HepG2 (cell line): ENCODE data around the gene KCTD14. TPM values are rescaled to one million over a fixed set of nuclear protein-coding genes. Genes with fewer than 3 reads are reported as not detected.

Experiments used
- ATAC-seq: fragments of 200-7000 bp; cut with Tn5 transposase; 3 replicates; pipeline ENCODE4 v1.9.1; 2020; ENCODE audit warnings: mild to moderate bottlenecking, moderate library complexity
- BruUV-seq: library from RNA; stranded (reverse); fragments of 400-500 nt; replicated peaks from 2 replicates; lab custom pipeline; 2021; lab: Mats Ljungman, UMichigan
- CTCF ChIA-PET: fragments of 300-600 bp; formaldehyde crosslinking; extraction: SDS; loops from one replicate; lab custom pipeline; 2021; ENCODE audit warnings: low total read pairs, inconsistent platforms, low intra/inter-chr PET ratio; lab: Yijun Ruan, JAX
- POLR2A ChIA-PET: fragments of 350-600 bp; sonication (Branson Sonifier 250); formaldehyde crosslinking; loops from one replicate; lab custom pipeline; 2020; ENCODE audit warnings: antibody characterized with exemption, inconsistent platforms; lab: Yijun Ruan, JAX
- DNase-seq: peaks from one replicate; pipeline ENCODE4 v3.0.0-alpha.2; 2015; ENCODE audit warnings: low spot score
- FAIRE-seq: peaks from 3 replicates; lab custom pipeline; 2011; peaks lifted over from hg19 to GRCh38; lab: Jason Lieb, UNC
- H2AFZ ChIP-seq: one replicate; pipeline ENCODE4 v1.6.1; 2011; ENCODE audit warnings: low read length, inconsistent platforms
- H3K27ac ChIP-seq: fragments of 300-600 bp; 3 replicates; pipeline ENCODE4 v1.8.0; 2011; ENCODE audit warnings: mixed run types, mild to moderate bottlenecking, mixed read lengths, low read length, inconsistent platforms; ENCODE audit not compliant: insufficient read depth; ENCODE audit errors: extremely low read length
- H3K27me3 ChIP-seq, 2 experiments: fragments of 200-600 bp in 1 of 2; 2 replicates in 1 of 2; 3 replicates in 1 of 2; pipeline versions ENCODE4 v1.6.0 to v1.8.0; 2011; ENCODE audit warnings: low read length in 2 of 2, mild to moderate bottlenecking in 2 of 2, moderate library complexity in 2 of 2, inconsistent platforms in 1 of 2; ENCODE audit not compliant: insufficient read depth in 2 of 2, control insufficient read depth in 1 of 2
- H3K36me3 ChIP-seq, 2 experiments: fragments of 200-600 bp in 1 of 2; replicated peaks in 1 of 2; 2 replicates in 1 of 2; 3 replicates in 1 of 2; pipeline versions ENCODE4 v1.5.1 to v1.8.0; 2011; ENCODE audit warnings: low read length in 2 of 2, inconsistent platforms in 1 of 2; ENCODE audit not compliant: insufficient read depth in 2 of 2, control insufficient read depth in 1 of 2
- H3K4me1 ChIP-seq: 2 replicates; pipeline ENCODE4 v1.5.1; 2012; ENCODE audit warnings: low read length, inconsistent platforms; ENCODE audit not compliant: insufficient read depth
- H3K4me2 ChIP-seq: 2 replicates; pipeline ENCODE4 v1.6.0; 2011; ENCODE audit warnings: low read depth, low read length, inconsistent platforms
- H3K4me3 ChIP-seq, 3 experiments: fragments of 200-600 bp in 1 of 3; sonication (generic), shearing (Covaris generic) in 1 of 3; replicated peaks in 1 of 3; 2 replicates each; pipeline ENCODE4 v1.5.1; 2011 to 2016; ENCODE audit warnings: low read length in 3 of 3, inconsistent platforms in 2 of 3, low read depth in 2 of 3, mild to moderate bottlenecking in 2 of 3, control low read depth in 1 of 3, mixed read lengths in 1 of 3; ENCODE audit not compliant: insufficient read depth in 1 of 3
- H3K79me2 ChIP-seq: one replicate; pipeline ENCODE4 v1.6.1; 2011; ENCODE audit warnings: low read length, inconsistent platforms; ENCODE audit not compliant: insufficient read depth
- H3K9ac ChIP-seq: 2 replicates; pipeline ENCODE4 v1.6.0; 2011; ENCODE audit warnings: mild to moderate bottlenecking, low read depth, low read length, inconsistent platforms; ENCODE audit not compliant: insufficient read depth
- H3K9me3 ChIP-seq: 2 replicates; pipeline ENCODE4 v1.5.1; 2012; ENCODE audit warnings: mild to moderate bottlenecking, low read length
- H4K20me1 ChIP-seq: 2 replicates; pipeline ENCODE4 v1.6.0; 2011; ENCODE audit warnings: inconsistent platforms, mild to moderate bottlenecking, low read length, moderate library complexity; ENCODE audit not compliant: insufficient read depth
- HOXA3 ChIP-seq: sonication (generic); formaldehyde crosslinking; IDR thresholded peaks from 2 replicates; pipeline ENCODE4 v1.5.0; 2020; ENCODE audit warnings: missing genetic modification reagents
- JDP2 ChIP-seq: sonication (generic); formaldehyde crosslinking; IDR thresholded peaks from 2 replicates; pipeline ENCODE4 v1.8.1; 2022; ENCODE audit warnings: missing genetic modification reagents, borderline replicate concordance
- MAFG ChIP-seq: sonication (generic); formaldehyde crosslinking; IDR thresholded peaks from 2 replicates; pipeline ENCODE4 v1.5.1; 2020; ENCODE audit warnings: mild to moderate bottlenecking, missing genetic modification reagents
- NR1H2 ChIP-seq: sonication (generic); formaldehyde crosslinking; IDR thresholded peaks from 2 replicates; pipeline ENCODE4 v1.8.1; 2022; ENCODE audit warnings: low read depth, missing genetic modification reagents, borderline replicate concordance
- NR2F6 ChIP-seq, 2 experiments: IDR thresholded peaks; 2 replicates each; pipeline ENCODE4 v1.6.1; 2016; ENCODE audit warnings: antibody characterized with exemption in 1 of 2, mild to moderate bottlenecking in 1 of 2
- PATZ1 ChIP-seq: sonication (generic); formaldehyde crosslinking; IDR thresholded peaks from 2 replicates; pipeline ENCODE4 v1.4.0; 2020; ENCODE audit warnings: missing genetic modification reagents
- RERE ChIP-seq: IDR thresholded peaks from 2 replicates; pipeline ENCODE4 v1.6.1; 2016; ENCODE audit warnings: low read depth, missing genetic modification reagents, missing compliant biosample characterization
- RXRB ChIP-seq: IDR thresholded peaks from 2 replicates; pipeline ENCODE4 v1.6.1; 2016; ENCODE audit warnings: borderline replicate concordance, missing genetic modification reagents, missing compliant biosample characterization
- SALL1 ChIP-seq: sonication (generic); formaldehyde crosslinking; IDR thresholded peaks from 2 replicates; pipeline ENCODE4 v1.8.0; 2022; ENCODE audit warnings: mild to moderate bottlenecking, missing genetic modification reagents
- SRSF1 ChIP-seq: fragments of 200-400 bp; formaldehyde crosslinking; optimal IDR thresholded peaks from 2 replicates; pipeline ENCODE3; 2017; ENCODE audit warnings: mild to moderate bottlenecking, low read depth, low read length, moderate library complexity
- TMF1 ChIP-seq: sonication (generic); formaldehyde crosslinking; IDR thresholded peaks from 2 replicates; pipeline ENCODE4 v1.8.1; 2022; ENCODE audit warnings: low read depth, missing genetic modification reagents
- ZKSCAN5 ChIP-seq: sonication (generic); formaldehyde crosslinking; IDR thresholded peaks from 2 replicates; pipeline ENCODE4 v1.5.1; 2020; ENCODE audit warnings: mild to moderate bottlenecking, missing genetic modification reagents
- ZMYM4 ChIP-seq: sonication (generic); formaldehyde crosslinking; IDR thresholded peaks from 2 replicates; pipeline ENCODE4 v1.8.1; 2023; ENCODE audit warnings: mild to moderate bottlenecking, missing genetic modification reagents
- ZNF256 ChIP-seq: sonication (generic); formaldehyde crosslinking; conservative IDR thresholded peaks from 2 replicates; pipeline ENCODE4 v1.4.0; 2020; ENCODE audit warnings: missing genetic modification reagents
- ZNF496 ChIP-seq: sonication (generic); formaldehyde crosslinking; IDR thresholded peaks from 2 replicates; pipeline ENCODE4 v1.8.1; 2023; ENCODE audit warnings: mild to moderate bottlenecking, moderate library complexity, missing genetic modification reagents; ENCODE audit not compliant: insufficient replicate concordance
- ZNF670 ChIP-seq: sonication (generic); formaldehyde crosslinking; IDR thresholded peaks from 2 replicates; pipeline ENCODE4 v1.8.0; 2022; ENCODE audit warnings: mild to moderate bottlenecking, missing genetic modification reagents, borderline replicate concordance
- ZNF746 ChIP-seq: sonication (generic); formaldehyde crosslinking; IDR thresholded peaks from 2 replicates; pipeline ENCODE4 v1.8.0; 2022; ENCODE audit warnings: mild to moderate bottlenecking, missing genetic modification reagents
- ZNF781 ChIP-seq: sonication (generic); formaldehyde crosslinking; IDR thresholded peaks from 2 replicates; pipeline ENCODE4 v1.5.1; 2020; ENCODE audit warnings: borderline replicate concordance, mild to moderate bottlenecking, missing genetic modification reagents; ENCODE audit errors: not compliant biosample characterization
- WGBS: methylation state at CpG from one replicate; pipeline ENCODE4 v1.1.6; 2017; ENCODE audit warnings: low lambda C conversion rate; 5-methylcytosine and 5-hydroxymethylcytosine counted together
- in situ Hi-C: cut with HindIII; loops from 2 replicates; pipeline ENCODE4 v1.10.0; 2017; ENCODE audit warnings: low pct_unique_long_range_greater_than_20kb; ENCODE audit not compliant: extremely low pct_ligation_motif_present
- intact Hi-C: fragments of 100-400 bp; cut with micrococcal nuclease; formaldehyde crosslinking; loops from one replicate; pipeline ENCODE4 v1.10.0; 2022; ENCODE audit not compliant: unreplicated experiment
- polyA plus RNA-seq, 8 experiments: library from polyadenylated mRNA; depleted of rRNA in 3 of 8; stranded (reverse) in 7 of 8; unstranded in 1 of 8; fragments of >200 nt; fragmentation: Illumina TruSeq in 4 of 8; extraction: Trizol in 4 of 8; gene quantifications; 2 replicates each; pipeline versions ENCODE4 v1.2.1 to v1.2.3, GENCODE V29; 2011 to 2016; ENCODE audit warnings: low read depth in 4 of 8, missing spikeins in 1 of 8, mixed read lengths in 1 of 8; ENCODE audit not compliant: insufficient read depth in 1 of 8
- total RNA-seq, 5 experiments: library from RNA; depleted of rRNA; stranded (reverse); fragments of >200 nt; fragmentation: Illumina TruSeq; extraction: Trizol; gene quantifications; 2 replicates each; pipeline ENCODE4 v1.2.3, GENCODE V29; 2016; ENCODE audit warnings: low read depth in 1 of 5

Gene KCTD14
- total and polyA plus RNA-seq, 2 of the 13 experiments (the other 11 are each of a cell fraction or from before 2014, with no cell fraction given): 10.3 to 15.6 TPM

- Histone ChIP-seq H3K4me1 (peaks cover 47% of the 10 kb centered on the region), H3K9me3 (no peaks in the 10 kb centered on the region), H3K4me3 (peak overlapping the region in 2 of 3 experiments; percentile 2 to 38; a peak in 1 of 6 replicates), H3K27ac (peak overlapping the region; percentile 87), H3K79me2 (no peaks in the 10 kb centered on the region), H3K4me2 (peak overlapping the region; percentile 86), H4K20me1 (no peaks in the 10 kb centered on the region), H3K9ac (peak overlapping the region; percentile 57), H3K36me3 (no peaks in the 10 kb centered on the region), H3K27me3 (no peaks in the 10 kb centered on the region), H2AFZ (no peak overlapping the region)
- WGBS: 6% methylated on average over 4 of the region's 4 CpGs
- CTCF ChIA-PET: no interaction called here
- peak; percentile 72 for FAIRE-seq
- intact Hi-C loops (no loop called here), in situ Hi-C loops (no loop called here)
- ATAC-seq: peak; percentile 73
- no TSS peak for BruUV-seq
- DNase-seq: peak; percentile 59
- POLR2A ChIA-PET: interaction anchor here (0.9 to 2.3 kb wide), 9 partner anchors 9 to 126 kb away, joined by 3 to 23 read pairs (median 5); partner anchors contain the start of genes ALG8, INTS4, KCTD21 and NDUFC2
- peak; percentile 80 for TF ChIP-seq ZKSCAN5 (CRISPR knock-in tag)
- 0 out of 2 replicates have a peak, but pooled peaks have one; percentile 13 for TF ChIP-seq HOXA3 (CRISPR knock-in tag)
- 0 out of 2 replicates have a peak, but pooled peaks have one; percentile 1 for TF ChIP-seq ZNF746 (CRISPR knock-in tag)
- TF ChIP-seq RXRB (CRISPR knock-in tag): peak; percentile 10; the same call in 1 of the 2 replicates
- TF ChIP-seq ZNF670 (CRISPR knock-in tag): no peak
- TF ChIP-seq PATZ1 (CRISPR knock-in tag): peak; percentile 47
- no peak for TF ChIP-seq TMF1 (CRISPR knock-in tag)
- TF ChIP-seq SALL1 (CRISPR knock-in tag): 0 out of 2 replicates have a peak, but pooled peaks have one; percentile 14
- TF ChIP-seq ZMYM4: no peak
- no peak for TF ChIP-seq MAFG (CRISPR knock-in tag)
- TF ChIP-seq ZNF781 (CRISPR knock-in tag): no peak
- TF ChIP-seq NR1H2 (CRISPR knock-in tag): no peak
- no peak for TF ChIP-seq ZNF496 (CRISPR knock-in tag)
- TF ChIP-seq ZNF256: no peak
- TF ChIP-seq JDP2 (CRISPR knock-in tag): no peak
- no peak for TF ChIP-seq NR2F6 (IDR thresholded peaks at IDR 0.05)
- TF ChIP-seq NR2F6 (CRISPR knock-in tag; IDR thresholded peaks at IDR 0.05): no peak
- TF ChIP-seq RERE (CRISPR knock-in tag): 0 out of 2 replicates have a peak, but pooled peaks have one; percentile 4
- TF ChIP-seq SRSF1: no peak
Measured at GRCh38 chr11:78061921-78062311, 38.8 kb upstream of the KCTD14 start.
